Loucy (cell line): ENCODE measurements around the gene RARB.

ENCODE experiments used
- H2AFZ ChIP-seq: fragments of 200-600 bp; sonication (generic); 2 replicates; pipeline ENCODE4 v1.6.0; 2016; ENCODE audit warnings: antibody characterized with exemption, mild to moderate bottlenecking, low read length, moderate library complexity
- H3F3A ChIP-seq: fragments of 200-600 bp; 2 replicates; pipeline ENCODE4 v1.6.0; 2016; ENCODE audit warnings: antibody characterized with exemption, low read depth, mild to moderate bottlenecking
- H3K27me3 ChIP-seq: fragments of 200-600 bp; sonication (generic); 2 replicates; pipeline ENCODE4 v1.6.1; 2014; ENCODE audit warnings: low read length, mild to moderate bottlenecking; ENCODE audit not compliant: insufficient read depth, poor library complexity, severe bottlenecking
- H3K36me3 ChIP-seq: fragments of 200-600 bp; sonication (generic); 2 replicates; pipeline ENCODE4 v1.6.1; 2016; ENCODE audit warnings: low read length; ENCODE audit not compliant: insufficient read depth
- H3K4me1 ChIP-seq: fragments of 200-600 bp; sonication (generic); 2 replicates; pipeline ENCODE4 v1.5.1; 2014; ENCODE audit warnings: low read length, mild to moderate bottlenecking; ENCODE audit not compliant: insufficient read depth, poor library complexity, severe bottlenecking
- H3K4me2 ChIP-seq: fragments of 200-600 bp; sonication (generic); 2 replicates; pipeline ENCODE4 v1.6.0; 2014; ENCODE audit warnings: antibody characterized with exemption, low read length, low read depth, mild to moderate bottlenecking; ENCODE audit not compliant: poor library complexity, severe bottlenecking
- H3K4me3 ChIP-seq: fragments of 200-600 bp; sonication (generic); 2 replicates; pipeline ENCODE4 v1.5.1; 2014; ENCODE audit warnings: low read length, mild to moderate bottlenecking, mixed read lengths; ENCODE audit not compliant: poor library complexity, severe bottlenecking
- H3K79me2 ChIP-seq: fragments of 200-600 bp; sonication (generic); 2 replicates; pipeline ENCODE4 v1.6.1; 2014; ENCODE audit warnings: low read length; ENCODE audit not compliant: insufficient read depth
- H3K9ac ChIP-seq: fragments of 200-600 bp; sonication (generic); 2 replicates; pipeline ENCODE4 v1.6.0; 2014; ENCODE audit warnings: mild to moderate bottlenecking, low read depth, low read length, moderate library complexity; ENCODE audit not compliant: poor library complexity, severe bottlenecking
- H3K9me2 ChIP-seq: fragments of 200-600 bp; sonication (generic); replicated peaks from 2 replicates; pipeline ENCODE4 v1.6.1; 2016; ENCODE audit warnings: low read depth, low read length, mixed read lengths
- H3K9me3 ChIP-seq: fragments of 200-600 bp; sonication (generic); 2 replicates; pipeline ENCODE4 v1.6.1; 2014; ENCODE audit warnings: mild to moderate bottlenecking, antibody characterized with exemption, low read length, low read depth; ENCODE audit not compliant: insufficient read depth
- H4K20me1 ChIP-seq: fragments of 200-600 bp; sonication (generic); 2 replicates; pipeline ENCODE4 v1.6.0; 2014; ENCODE audit warnings: antibody characterized with exemption, low read length, mild to moderate bottlenecking; ENCODE audit not compliant: insufficient read depth, poor library complexity, severe bottlenecking
- CTCF ChIP-seq: fragments of 200-600 bp; sonication (generic); conservative IDR thresholded peaks from 2 replicates; pipeline ENCODE4 v1.5.1; 2014; ENCODE audit warnings: mild to moderate bottlenecking, antibody characterized with exemption, low read length
- EZH2phosphoT487 ChIP-seq: fragments of 200-600 bp; IDR thresholded peaks from 2 replicates; pipeline ENCODE4 v1.6.1; 2018; ENCODE audit warnings: antibody characterized with exemption, mild to moderate bottlenecking, moderate library complexity, borderline replicate concordance

RARB gene

DNA sequence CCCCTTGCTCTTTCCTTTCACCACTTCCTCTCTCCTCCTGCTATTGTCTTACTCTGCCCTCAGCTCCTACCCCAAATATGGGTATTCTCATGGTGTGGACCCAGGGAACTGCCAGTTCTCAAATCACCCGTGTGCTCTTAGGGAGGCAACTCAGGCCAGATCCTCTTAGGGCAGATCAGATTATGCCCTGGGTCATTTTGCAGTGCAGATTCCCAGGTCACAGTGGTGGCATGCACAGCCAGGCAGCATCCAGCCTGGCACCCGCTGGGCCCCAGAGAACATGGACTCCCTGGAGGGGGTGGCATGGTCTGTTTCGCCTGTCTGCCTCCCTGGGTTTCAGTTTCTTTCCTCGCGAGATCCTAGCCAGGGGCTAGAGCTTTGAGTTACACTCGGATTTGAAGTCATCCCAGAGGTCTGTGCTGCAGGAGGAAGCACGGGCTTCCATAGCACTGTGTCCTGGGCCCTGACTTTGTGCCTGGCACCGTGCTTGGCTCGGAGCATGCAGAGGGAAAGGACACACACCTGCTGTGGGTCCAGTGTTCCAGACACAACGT is 140.5 kb downstream of the RARB start:
- Histone ChIP-seq H3K4me1 (no peaks in the 10 kb centered on the region), H3K27me3 (no peaks in the 10 kb centered on the region), H3K4me2 (no peak overlapping the region), H3K4me3 (no peak overlapping the region), H3K36me3 (no peaks in the 10 kb centered on the region), H2AFZ (no peak overlapping the region), H4K20me1 (no peaks in the 10 kb centered on the region), H3K9me3 (no peaks in the 10 kb centered on the region), H3K9ac (no peak overlapping the region), H3F3A (no peaks in the 10 kb centered on the region), H3K79me2 (no peaks in the 10 kb centered on the region), H3K9me2 (no peaks in the 10 kb centered on the region)
- TF ChIP-seq CTCF (no peak), EZH2phosphoT487 (no peak)

GRCh38 chr3:25571285-25571684 is 143.2 kb downstream of the RARB start:
- Histone ChIP-seq H2AFZ (no peak overlapping the region), H3K9me2 (no peaks in the 10 kb centered on the region), H3K9me3 (no peaks in the 10 kb centered on the region), H3K9ac (no peak overlapping the region), H3K27me3 (no peaks in the 10 kb centered on the region), H3K4me2 (no peak overlapping the region), H3K36me3 (no peaks in the 10 kb centered on the region), H3K4me1 (no peaks in the 10 kb centered on the region), H3K79me2 (no peaks in the 10 kb centered on the region), H4K20me1 (no peaks in the 10 kb centered on the region), H3F3A (no peaks in the 10 kb centered on the region), H3K4me3 (no peak overlapping the region)
- TF ChIP-seq EZH2phosphoT487: no peak
- TF ChIP-seq CTCF: no peak

GRCh38 chr3:25572336-25572735 is 144.3 kb downstream of the RARB start:
- no peak overlapping the region for H3K9ac ChIP-seq
- H3K4me2 ChIP-seq: no peak overlapping the region
- no peaks in the 10 kb centered on the region for H3K9me3 ChIP-seq
- no peaks in the 10 kb centered on the region for H3K9me2 ChIP-seq
- no peak overlapping the region for H3K4me3 ChIP-seq
- H3K79me2 ChIP-seq: no peaks in the 10 kb centered on the region
- TF ChIP-seq CTCF (no peak), EZH2phosphoT487 (no peak)
- no peaks in the 10 kb centered on the region for H3F3A ChIP-seq
- no peaks in the 10 kb centered on the region for H3K27me3 ChIP-seq
- no peak overlapping the region for H2AFZ ChIP-seq
- H3K36me3 ChIP-seq: no peaks in the 10 kb centered on the region
- no peaks in the 10 kb centered on the region for H3K4me1 ChIP-seq
- no peaks in the 10 kb centered on the region for H4K20me1 ChIP-seq
